ENCODE results near the gene CRADD. TPM values are rescaled to one million over a fixed set of nuclear protein-coding genes. Genes with fewer than 3 reads are reported as not detected.
"Not testable (repeated sequence)": the region's sequence is repeated elsewhere in the genome, so short reads cannot be mapped to it uniquely, and the experiment has no call there.

Gene CRADD
- total and polyA plus RNA-seq, 2 of the 4 experiments (the other 2 are of a cell fraction) = 11.1 to 14.0 TPM

DNA sequence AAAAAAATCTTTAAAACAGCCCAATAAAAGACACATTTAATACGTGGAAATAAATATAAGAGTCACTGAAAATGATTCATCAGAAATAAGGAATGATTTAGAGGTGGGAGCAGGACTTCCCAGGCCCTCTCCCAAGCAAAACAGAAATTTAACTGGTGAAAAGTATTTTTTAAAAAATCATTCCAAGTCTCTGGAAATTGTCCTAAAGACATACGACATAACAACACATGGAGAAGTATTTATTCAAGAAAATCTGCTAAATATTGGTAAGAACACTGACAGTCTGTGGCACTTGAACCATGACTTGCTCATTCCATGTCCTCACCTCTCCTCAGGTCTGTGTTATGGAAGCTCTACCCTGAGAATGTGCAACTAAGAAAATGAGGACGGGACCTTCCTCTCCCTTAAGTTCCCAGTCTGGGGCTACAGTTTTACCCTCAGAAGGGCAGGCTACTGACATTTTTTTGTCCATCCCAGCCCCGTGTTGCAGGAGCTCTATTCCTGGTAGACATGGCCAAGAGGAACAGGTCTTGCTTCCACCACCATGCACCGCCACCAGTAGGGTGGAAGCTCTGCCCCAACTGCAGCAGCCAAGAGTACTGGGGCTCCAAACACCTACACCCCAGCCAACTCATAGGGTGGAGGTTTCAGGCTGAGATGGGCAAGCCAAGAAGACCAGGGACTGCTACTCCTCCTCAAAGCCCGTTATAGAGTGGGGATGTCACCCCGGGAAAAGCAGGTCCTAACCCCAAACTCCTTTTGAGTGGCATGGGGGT lies 193.0 kb downstream of the CRADD start:
- peaks cover 9% of the 10 kb centered on the region for H3K9me3 ChIP-seq (ENCODE audit: control insufficient read depth, insufficient read depth, low read length)
- no peaks in the 10 kb centered on the region for H4K20me1 ChIP-seq (ENCODE audit: insufficient read depth, low read length)
- no peak overlapping the region for H2AFZ ChIP-seq (replicated peaks; ENCODE audit: low read length, poor library complexity)
- in situ Hi-C loops (cut with MboI; ENCODE audit: low sequenced_read_pairs) (no loop called here), intact Hi-C loops (cut with micrococcal nuclease) (no loop called here), dilution Hi-C loops (cut with HindIII; ENCODE audit: low sequenced_read_pairs, unreplicated experiment) (no loop called here)
- H4K5ac ChIP-seq (ENCODE audit: low read depth, low read length) = no peak overlapping the region
- no peak overlapping the region for H2BK15ac ChIP-seq (ENCODE audit: low read depth, low read length)
- H3K36me3 ChIP-seq (ENCODE audit: control insufficient read depth, insufficient read depth, low read length) = no peaks in the 10 kb centered on the region
- no peak overlapping the region for H3K4me3 ChIP-seq (ENCODE audit: insufficient read depth, low read depth, low read length)
- no peak overlapping the region for H3K18ac ChIP-seq (ENCODE audit: low read depth, low read length)
- no peak overlapping the region for H2BK20ac ChIP-seq (ENCODE audit: low read depth, low read length)
- H2BK120ac ChIP-seq (ENCODE audit: low read depth, low read length) = no peak overlapping the region
- 60% methylated on average over 1 of the region's 7 CpGs; no CpG with 5 or more reads in 1 of the 2 experiments for WGBS, 2 experiments (ENCODE audit: extremely low coverage in 2 of 2, insufficient read length in 1 of 2)
- H3K4me2 ChIP-seq (ENCODE audit: low read depth, low read length) = no peak overlapping the region
- no peak overlapping the region for H2BK5ac ChIP-seq (ENCODE audit: low read depth, low read length, poor library complexity, severe bottlenecking)
- H4K91ac ChIP-seq (ENCODE audit: insufficient read depth, low read depth, low read length) = no peak overlapping the region
- BruUV-seq (replicated peaks) = no TSS peak
- H3K56ac ChIP-seq (ENCODE audit: extremely low read depth, insufficient read depth, low read length) = no peak overlapping the region
- H3K14ac ChIP-seq (replicated peaks; ENCODE audit: low read depth, low read length) = no peak overlapping the region
- no peaks in the 10 kb centered on the region for H3K27me3 ChIP-seq (ENCODE audit: control insufficient read depth, insufficient read depth, low read length)
- DNase-seq (no peak), ATAC-seq (ENCODE audit: low read depth) (no peak)
- no peak overlapping the region for H3K27ac ChIP-seq (ENCODE audit: insufficient read depth, low read length)
- no peak overlapping the region for H4K8ac ChIP-seq (ENCODE audit: low read depth in 2 of 2, low read length in 2 of 2)
- CTCF ChIA-PET = interaction anchor here (0.6 kb wide), 1 partner anchor 86 kb away, joined by 4 read pairs; no protein-coding TSS in a partner anchor
- H3K9me1 ChIP-seq (ENCODE audit: insufficient read depth, low read length) = no peaks in the 10 kb centered on the region
- H3K79me1 ChIP-seq (ENCODE audit: low read depth in 1 of 2, low read length in 2 of 2) = no peaks in the 10 kb centered on the region
- 0 out of 2 replicates have a peak, but pooled peaks cover 2% of the 10 kb centered on the region for H3K4me1 ChIP-seq (ENCODE audit: control insufficient read depth, insufficient read depth, low read length)
- no peak overlapping the region for H3K23ac ChIP-seq (ENCODE audit: low read depth, low read length)
- no peak overlapping the region for H3K4ac ChIP-seq (ENCODE audit: low read depth, low read length)
- POLR2A ChIA-PET (ENCODE audit: unreplicated experiment) = no interaction called here
- H3K9ac ChIP-seq (ENCODE audit: low read depth, low read length) = no peak overlapping the region
- no peak overlapping the region for H2AK9ac ChIP-seq (replicated peaks; ENCODE audit: low read depth, low read length, poor library complexity)
- TF ChIP-seq, protein P1, sequence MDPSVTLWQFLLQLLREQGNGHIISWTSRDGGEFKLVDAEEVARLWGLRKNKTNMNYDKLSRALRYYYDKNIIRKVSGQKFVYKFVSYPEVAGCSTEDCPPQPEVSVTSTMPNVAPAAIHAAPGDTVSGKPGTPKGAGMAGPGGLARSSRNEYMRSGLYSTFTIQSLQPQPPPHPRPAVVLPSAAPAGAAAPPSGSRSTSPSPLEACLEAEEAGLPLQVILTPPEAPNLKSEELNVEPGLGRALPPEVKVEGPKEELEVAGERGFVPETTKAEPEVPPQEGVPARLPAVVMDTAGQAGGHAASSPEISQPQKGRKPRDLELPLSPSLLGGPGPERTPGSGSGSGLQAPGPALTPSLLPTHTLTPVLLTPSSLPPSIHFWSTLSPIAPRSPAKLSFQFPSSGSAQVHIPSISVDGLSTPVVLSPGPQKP (IDR thresholded peaks at IDR 0.05; ENCODE audit: borderline replicate concordance, low read depth, low read length) = no peak
- TF ChIP-seq, protein P2, sequence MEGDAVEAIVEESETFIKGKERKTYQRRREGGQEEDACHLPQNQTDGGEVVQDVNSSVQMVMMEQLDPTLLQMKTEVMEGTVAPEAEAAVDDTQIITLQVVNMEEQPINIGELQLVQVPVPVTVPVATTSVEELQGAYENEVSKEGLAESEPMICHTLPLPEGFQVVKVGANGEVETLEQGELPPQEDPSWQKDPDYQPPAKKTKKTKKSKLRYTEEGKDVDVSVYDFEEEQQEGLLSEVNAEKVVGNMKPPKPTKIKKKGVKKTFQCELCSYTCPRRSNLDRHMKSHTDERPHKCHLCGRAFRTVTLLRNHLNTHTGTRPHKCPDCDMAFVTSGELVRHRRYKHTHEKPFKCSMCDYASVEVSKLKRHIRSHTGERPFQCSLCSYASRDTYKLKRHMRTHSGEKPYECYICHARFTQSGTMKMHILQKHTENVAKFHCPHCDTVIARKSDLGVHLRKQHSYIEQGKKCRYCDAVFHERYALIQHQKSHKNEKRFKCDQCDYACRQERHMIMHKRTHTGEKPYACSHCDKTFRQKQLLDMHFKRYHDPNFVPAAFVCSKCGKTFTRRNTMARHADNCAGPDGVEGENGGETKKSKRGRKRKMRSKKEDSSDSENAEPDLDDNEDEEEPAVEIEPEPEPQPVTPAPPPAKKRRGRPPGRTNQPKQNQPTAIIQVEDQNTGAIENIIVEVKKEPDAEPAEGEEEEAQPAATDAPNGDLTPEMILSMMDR (conservative IDR thresholded peaks at IDR 0.05; ENCODE audit: low read depth, low read length) = no peak
- no peak for TF ChIP-seq RFX5 (IDR thresholded peaks at IDR 0.05; ENCODE audit: low read depth, low read length)
- no peak overlapping the region for H2AK5ac ChIP-seq (ENCODE audit: low read depth, low read length)

DNA sequence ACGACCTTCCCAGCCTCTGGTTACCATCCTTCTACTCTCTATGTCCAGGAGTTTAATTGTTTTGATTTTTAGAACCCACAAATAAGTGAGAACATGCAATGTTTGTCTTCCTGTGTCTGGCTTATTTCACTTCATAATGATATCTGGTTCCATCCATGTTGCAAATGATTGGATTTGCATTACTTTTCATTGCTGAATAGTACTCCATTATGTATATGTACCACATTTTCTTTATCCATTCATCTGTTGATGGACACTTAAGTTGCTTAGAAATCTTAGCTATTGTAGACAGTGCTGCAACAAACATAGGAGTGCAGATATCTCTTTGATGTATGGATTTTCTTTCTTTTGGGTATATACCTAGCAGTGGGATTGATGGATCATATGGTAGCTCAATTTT lies 194.4 kb downstream of the CRADD start:
- H2BK120ac ChIP-seq (ENCODE audit: low read depth, low read length); H3K9me3 ChIP-seq (ENCODE audit: control insufficient read depth, insufficient read depth, low read length); H3K36me3 ChIP-seq (ENCODE audit: control insufficient read depth, insufficient read depth, low read length); CTCF ChIA-PET; H4K5ac ChIP-seq (ENCODE audit: low read depth, low read length); H3K4me1 ChIP-seq (ENCODE audit: control insufficient read depth, insufficient read depth, low read length); H4K91ac ChIP-seq (ENCODE audit: insufficient read depth, low read depth, low read length); H2AK9ac ChIP-seq (replicated peaks; ENCODE audit: low read depth, low read length, poor library complexity); H3K79me1 ChIP-seq (ENCODE audit: low read depth in 1 of 2, low read length in 2 of 2); H4K20me1 ChIP-seq (ENCODE audit: insufficient read depth, low read length); in situ Hi-C loops (cut with MboI; ENCODE audit: low sequenced_read_pairs); H4K8ac ChIP-seq (ENCODE audit: low read depth in 2 of 2, low read length in 2 of 2); H3K9ac ChIP-seq (ENCODE audit: low read depth, low read length); intact Hi-C loops (cut with micrococcal nuclease); H3K4ac ChIP-seq (ENCODE audit: low read depth, low read length); H3K56ac ChIP-seq (ENCODE audit: extremely low read depth, insufficient read depth, low read length); H3K18ac ChIP-seq (ENCODE audit: low read depth, low read length); H3K27ac ChIP-seq (ENCODE audit: insufficient read depth, low read length); H2AK5ac ChIP-seq (ENCODE audit: low read depth, low read length); H3K27me3 ChIP-seq (ENCODE audit: control insufficient read depth, insufficient read depth, low read length); H2AFZ ChIP-seq (replicated peaks; ENCODE audit: low read length, poor library complexity); H3K9me1 ChIP-seq (ENCODE audit: insufficient read depth, low read length); H3K14ac ChIP-seq (replicated peaks; ENCODE audit: low read depth, low read length); ATAC-seq (ENCODE audit: low read depth); H2BK5ac ChIP-seq (ENCODE audit: low read depth, low read length, poor library complexity, severe bottlenecking); H3K4me2 ChIP-seq (ENCODE audit: low read depth, low read length); BruUV-seq (replicated peaks); H3K23ac ChIP-seq (ENCODE audit: low read depth, low read length); DNase-seq; H2BK15ac ChIP-seq (ENCODE audit: low read depth, low read length); H2BK20ac ChIP-seq (ENCODE audit: low read depth, low read length); POLR2A ChIA-PET (ENCODE audit: unreplicated experiment); dilution Hi-C loops (cut with HindIII; ENCODE audit: low sequenced_read_pairs, unreplicated experiment); H3K4me3 ChIP-seq (ENCODE audit: insufficient read depth, low read depth, low read length): not testable (repeated sequence)
- WGBS, 2 experiments (ENCODE audit: extremely low coverage in 2 of 2, insufficient read length in 1 of 2) = no CpG with 5 or more reads among the region's 1 CpG

Measured in IMR-90 (cell line).